B cell (primary cell): Measurements from ENCODE around the gene LAPTM4A.

Source experiments
- CTCF ChIP-seq: fragments of 200-600 bp; IDR thresholded peaks from one replicate; pipeline ENCODE4 v1.8.0; 2022; ENCODE audit warnings: antibody characterized with exemption, mild to moderate bottlenecking
- EZH2 ChIP-seq: IDR thresholded peaks from 2 replicates; pipeline ENCODE4 v1.6.1; 2012; ENCODE audit warnings: borderline replicate concordance, low read depth, mild to moderate bottlenecking, moderate library complexity, low read length; ENCODE audit not compliant: insufficient read depth, poor library complexity, severe bottlenecking

GRCh38 chr2:19987936-19988335 lies 63.5 kb downstream of the LAPTM4A start:
- TF ChIP-seq CTCF: no peak
- TF ChIP-seq EZH2: no peak
